Measurements from ENCODE around the gene SPAG17.

The SPAG17 gene

GRCh38 chr1:118159569-118159968, 25.5 kb downstream of the SPAG17 start:
- no peak for DNase-seq

- no peak for DNase-seq
These were observed 26.1 kb downstream of the SPAG17 start for GRCh38 chr1:118158924-118159323.

- no peak for DNase-seq
These were observed 27.5 kb downstream of the SPAG17 start for GRCh38 chr1:118157506-118157905.

GRCh38 chr1:118155106-118155505, 29.9 kb downstream of the SPAG17 start:
- DNase-seq = no peak

GRCh38 chr1:118154220-118154619, 30.8 kb downstream of the SPAG17 start:
- DNase-seq = peak; percentile 28 to 34

GRCh38 chr1:118151312-118151937, 33.6 kb downstream of the SPAG17 start:
- DNase-seq = peak; percentile 6 to 50

GRCh38 chr1:118149799-118150198, 35.2 kb downstream of the SPAG17 start:
- DNase-seq = no peak

- no peak for DNase-seq
These were observed 37.0 kb downstream of the SPAG17 start for GRCh38 chr1:118148034-118148433.

- DNase-seq = no peak
These were observed 37.5 kb downstream of the SPAG17 start for GRCh38 chr1:118147522-118147921.

- no peak for DNase-seq
These were observed 39.3 kb downstream of the SPAG17 start for GRCh38 chr1:118145721-118146120.

- DNase-seq = no peak
These were observed 40.3 kb downstream of the SPAG17 start for GRCh38 chr1:118144684-118145083.

- DNase-seq = no peak
These were observed 41.2 kb downstream of the SPAG17 start for GRCh38 chr1:118143831-118144230.

GRCh38 chr1:118143121-118143520, 41.9 kb downstream of the SPAG17 start:
- no peak for DNase-seq

GRCh38 chr1:118142546-118142945, 42.5 kb downstream of the SPAG17 start:
- no peak for DNase-seq

- DNase-seq = no peak
These were observed 47.1 kb downstream of the SPAG17 start for GRCh38 chr1:118137900-118138299.

- DNase-seq = no peak
These were observed 48.7 kb downstream of the SPAG17 start for GRCh38 chr1:118136187-118136941.

GRCh38 chr1:118132000-118132399, 53.0 kb downstream of the SPAG17 start:
- DNase-seq = no peak

GRCh38 chr1:118128761-118129160, 56.3 kb downstream of the SPAG17 start:
- DNase-seq = no peak

- DNase-seq = no peak
These were observed 61.0 kb downstream of the SPAG17 start for GRCh38 chr1:118124064-118124463.

GRCh38 chr1:118123116-118123839, 61.8 kb downstream of the SPAG17 start:
- DNase-seq = no peak

GRCh38 chr1:118122234-118123004, 62.6 kb downstream of the SPAG17 start:
- DNase-seq = no peak

GRCh38 chr1:118118873-118119463, 66.1 kb downstream of the SPAG17 start:
- no peak for DNase-seq

GRCh38 chr1:118118469-118118868, 66.6 kb downstream of the SPAG17 start:
- DNase-seq = no peak

All from SHP77 (cell line).